Thyroid gland (tissue), 4 donors: ENCODE results near the gene FEM1B. TPM values are rescaled to one million over a fixed set of nuclear protein-coding genes. Genes with fewer than 3 reads are reported as not detected.

Experiments
- DNase-seq, 2 donors: peaks; one replicate each; pipeline ENCODE4 v3.0.0-alpha.2; 2019
- H3K27ac ChIP-seq, 3 donors: fragments of 200-600 bp; sonication (generic); 1 replicate in 2 of 3; 2 replicates in 1 of 3; pipeline ENCODE4 v1.5.1; 2016 to 2019; ENCODE audit warnings: mild to moderate bottlenecking in 1 of 3, moderate library complexity in 1 of 3
- H3K27me3 ChIP-seq: fragments of 200-600 bp; sonication (generic); one replicate; pipeline ENCODE4 v1.5.1; 2019
- H3K36me3 ChIP-seq, 2 donors: fragments of 200-600 bp; sonication (generic); one replicate each; pipeline ENCODE4 v1.5.1; 2016 to 2019
- H3K4me1 ChIP-seq, 2 donors: fragments of 200-600 bp; sonication (generic); one replicate each; pipeline ENCODE4 v1.5.1; 2017 to 2019
- H3K4me3 ChIP-seq, 3 donors: fragments of 200-600 bp; sonication (generic); replicated peaks in 1 of 3; 1 replicate in 2 of 3; 2 replicates in 1 of 3; pipeline ENCODE4 v1.5.1; 2016; ENCODE audit warnings: mild to moderate bottlenecking in 1 of 3
- H3K9me3 ChIP-seq: fragments of 200-600 bp; sonication (generic); one replicate; pipeline ENCODE4 v1.5.1; 2017
- POLR2A ChIP-seq, 2 donors: fragments of 450-650 bp; IDR thresholded peaks; one replicate each; pipeline ENCODE4 v1.6.1; 2017; ENCODE audit warnings: antibody characterized with exemption in 2 of 2, mild to moderate bottlenecking in 2 of 2, moderate library complexity in 1 of 2
- WGBS, 2 donors: methylation state at CpG; one replicate each; pipeline ENCODE4 v1.1.5; 2017; 5-methylcytosine and 5-hydroxymethylcytosine counted together
- intact Hi-C: fragments of 100-400 bp; cut with DNase I; formaldehyde crosslinking; loops from one replicate; pipeline ENCODE4 v1.15.1; 2023
- total RNA-seq, 4 donors: library from RNA; depleted of rRNA; stranded (reverse); fragments of >200 nt; gene quantifications; one replicate each; pipeline ENCODE4 v1.2.3, GENCODE V29; 2016
- TF ChIP-seq, protein P1 (sequence below), 6 experiments: fragments of 200-600 bp in 3 of 6; fragments of 450-650 bp in 3 of 6; sonication (generic) in 3 of 6; IDR thresholded peaks; one replicate each; pipeline ENCODE4 v1.5.1; 2016 to 2019; ENCODE audit warnings: antibody characterized with exemption in 6 of 6, mild to moderate bottlenecking in 2 of 6, inconsistent platforms in 1 of 6, moderate library complexity in 1 of 6

FEM1B gene
- total RNA-seq, 4 donors from 2014 or later: 43.2 to 60.4 (median 45.2) TPM

DNA sequence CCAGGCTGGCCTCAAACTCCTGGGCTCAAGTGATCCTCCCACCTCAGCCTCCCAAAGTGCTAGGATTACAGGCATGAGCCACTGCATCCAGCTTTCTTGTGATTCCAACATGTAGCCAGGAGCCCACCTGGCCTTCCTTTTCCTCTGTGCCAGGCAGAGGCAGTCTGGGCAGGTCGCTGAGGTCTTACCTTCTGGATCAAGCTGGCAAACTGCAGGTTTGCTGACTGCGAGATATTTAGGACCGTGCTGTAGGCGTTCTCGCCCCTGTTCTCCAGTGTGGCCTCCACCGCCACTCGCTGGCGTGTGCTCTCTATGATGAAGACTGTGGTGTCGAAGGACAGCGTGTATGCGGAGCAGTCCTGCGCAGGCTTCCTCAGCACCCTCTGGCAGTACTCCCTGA, 42.5 kb downstream of the FEM1B start:
- no peak for DNase-seq
- H3K36me3 ChIP-seq: no peaks in the 10 kb centered on the region
- H3K4me1 ChIP-seq: no peaks in the 10 kb centered on the region
- H3K27ac ChIP-seq: no peak overlapping the region
- no peak overlapping the region for H3K4me3 ChIP-seq
- WGBS, 2 donors: 96 to 97% methylated on average over 12 of the region's 12 CpGs
- no peaks in the 10 kb centered on the region for H3K9me3 ChIP-seq
- no peaks in the 10 kb centered on the region for H3K27me3 ChIP-seq
- intact Hi-C loops: no loop called here
- TF ChIP-seq, protein P1, sequence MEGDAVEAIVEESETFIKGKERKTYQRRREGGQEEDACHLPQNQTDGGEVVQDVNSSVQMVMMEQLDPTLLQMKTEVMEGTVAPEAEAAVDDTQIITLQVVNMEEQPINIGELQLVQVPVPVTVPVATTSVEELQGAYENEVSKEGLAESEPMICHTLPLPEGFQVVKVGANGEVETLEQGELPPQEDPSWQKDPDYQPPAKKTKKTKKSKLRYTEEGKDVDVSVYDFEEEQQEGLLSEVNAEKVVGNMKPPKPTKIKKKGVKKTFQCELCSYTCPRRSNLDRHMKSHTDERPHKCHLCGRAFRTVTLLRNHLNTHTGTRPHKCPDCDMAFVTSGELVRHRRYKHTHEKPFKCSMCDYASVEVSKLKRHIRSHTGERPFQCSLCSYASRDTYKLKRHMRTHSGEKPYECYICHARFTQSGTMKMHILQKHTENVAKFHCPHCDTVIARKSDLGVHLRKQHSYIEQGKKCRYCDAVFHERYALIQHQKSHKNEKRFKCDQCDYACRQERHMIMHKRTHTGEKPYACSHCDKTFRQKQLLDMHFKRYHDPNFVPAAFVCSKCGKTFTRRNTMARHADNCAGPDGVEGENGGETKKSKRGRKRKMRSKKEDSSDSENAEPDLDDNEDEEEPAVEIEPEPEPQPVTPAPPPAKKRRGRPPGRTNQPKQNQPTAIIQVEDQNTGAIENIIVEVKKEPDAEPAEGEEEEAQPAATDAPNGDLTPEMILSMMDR (IDR thresholded peaks at IDR 0.05): no peak
- no peak for TF ChIP-seq POLR2A (IDR thresholded peaks at IDR 0.05)

DNA sequence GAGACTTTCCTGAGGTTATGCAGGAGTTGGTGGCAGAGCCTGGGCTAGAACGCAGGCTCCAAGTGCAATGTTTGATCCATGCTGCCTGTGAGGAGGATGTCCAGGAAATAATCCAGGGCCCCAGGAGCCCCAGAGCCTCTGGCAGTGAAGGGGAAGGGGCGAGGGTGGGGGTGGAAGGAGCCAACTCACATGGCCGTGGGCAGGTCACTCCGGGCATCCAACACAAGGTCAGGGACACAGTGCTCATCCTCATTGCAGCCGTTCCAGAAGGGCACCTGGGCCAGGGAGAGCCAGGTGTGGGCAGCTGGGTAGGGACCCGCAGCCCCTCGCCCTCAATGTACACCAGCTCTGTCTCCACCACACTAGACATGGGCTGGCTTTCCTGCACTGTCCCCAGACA, 43.7 kb downstream of the FEM1B start:
- Histone ChIP-seq H3K36me3 (no peaks in the 10 kb centered on the region), H3K4me1 (no peaks in the 10 kb centered on the region), H3K9me3 (no peaks in the 10 kb centered on the region), H3K27ac (no peak overlapping the region), H3K27me3 (no peaks in the 10 kb centered on the region), H3K4me3 (no peak overlapping the region)
- no peak for TF ChIP-seq POLR2A (IDR thresholded peaks at IDR 0.05)
- TF ChIP-seq, protein P1 (IDR thresholded peaks at IDR 0.05): no peak
- DNase-seq: no peak
- 80 to 89% methylated on average over 6 to 7 of the region's 7 CpGs for WGBS, 2 donors
- intact Hi-C loops: no loop called here

DNA sequence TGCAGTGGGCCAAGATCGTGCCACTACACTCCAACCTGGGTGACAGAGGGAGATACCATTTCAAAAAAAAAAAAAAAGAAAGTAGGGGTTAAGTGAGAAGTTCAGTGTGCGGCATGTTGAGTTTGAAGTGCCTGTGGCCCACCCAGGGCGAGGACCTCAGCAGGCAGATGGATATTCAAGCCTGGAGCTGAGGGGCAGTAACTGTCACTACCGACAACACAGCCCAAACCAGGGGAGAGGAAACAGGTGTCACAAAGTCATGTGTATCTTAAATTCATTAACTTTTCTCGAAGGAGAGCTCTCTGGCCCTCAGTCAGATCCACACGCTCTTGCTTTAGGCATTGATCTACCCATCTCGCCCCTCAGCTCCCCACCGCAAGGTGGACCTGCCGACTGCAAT, 45.3 kb downstream of the FEM1B start:
- Histone ChIP-seq H3K27ac (no peak overlapping the region), H3K36me3 (no peaks in the 10 kb centered on the region), H3K27me3 (no peaks in the 10 kb centered on the region), H3K9me3 (no peaks in the 10 kb centered on the region), H3K4me3 (no peak overlapping the region), H3K4me1 (no peaks in the 10 kb centered on the region)
- intact Hi-C loops: no loop called here
- WGBS, 2 donors: 72 to 83% methylated on average over 8 to 9 of the region's 9 CpGs
- TF ChIP-seq POLR2A (IDR thresholded peaks at IDR 0.05): no peak
- TF ChIP-seq, protein P1 (IDR thresholded peaks at IDR 0.05): no peak
- no peak for DNase-seq

DNA sequence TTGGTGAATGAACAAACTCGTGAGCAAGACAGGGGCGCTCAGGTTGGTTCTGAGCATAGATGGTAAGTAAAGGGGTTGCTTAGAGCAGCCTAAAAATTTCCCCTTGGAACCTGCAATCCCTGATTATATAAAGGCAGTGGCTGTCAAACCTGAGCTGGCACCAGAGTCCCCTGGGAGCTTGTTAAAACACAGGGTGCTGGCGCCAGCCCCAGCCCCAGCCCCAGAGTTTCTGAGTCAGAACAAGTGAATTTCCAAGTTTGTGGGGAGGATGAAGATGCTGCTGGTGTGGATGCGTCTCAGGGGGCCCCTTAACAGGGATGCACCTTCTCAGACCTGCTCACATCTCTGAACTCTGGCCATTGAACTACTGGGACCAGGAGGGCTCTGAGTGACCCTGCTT, 48.2 kb downstream of the FEM1B start:
- intact Hi-C loops: no loop called here
- H3K9me3 ChIP-seq: no peaks in the 10 kb centered on the region
- H3K27ac ChIP-seq: no peak overlapping the region
- H3K4me3 ChIP-seq: no peak overlapping the region
- no peaks in the 10 kb centered on the region for H3K36me3 ChIP-seq
- no peaks in the 10 kb centered on the region for H3K27me3 ChIP-seq
- peak; percentile 35 to 36 for DNase-seq
- peaks cover 6 to 21% of the 10 kb centered on the region in 2 donors for H3K4me1 ChIP-seq
- 57 to 61% methylated on average over 3 to 4 of the region's 4 CpGs for WGBS, 2 donors
- TF ChIP-seq, protein P1 (IDR thresholded peaks at IDR 0.05): no peak
- no peak for TF ChIP-seq POLR2A (IDR thresholded peaks at IDR 0.05)

DNA sequence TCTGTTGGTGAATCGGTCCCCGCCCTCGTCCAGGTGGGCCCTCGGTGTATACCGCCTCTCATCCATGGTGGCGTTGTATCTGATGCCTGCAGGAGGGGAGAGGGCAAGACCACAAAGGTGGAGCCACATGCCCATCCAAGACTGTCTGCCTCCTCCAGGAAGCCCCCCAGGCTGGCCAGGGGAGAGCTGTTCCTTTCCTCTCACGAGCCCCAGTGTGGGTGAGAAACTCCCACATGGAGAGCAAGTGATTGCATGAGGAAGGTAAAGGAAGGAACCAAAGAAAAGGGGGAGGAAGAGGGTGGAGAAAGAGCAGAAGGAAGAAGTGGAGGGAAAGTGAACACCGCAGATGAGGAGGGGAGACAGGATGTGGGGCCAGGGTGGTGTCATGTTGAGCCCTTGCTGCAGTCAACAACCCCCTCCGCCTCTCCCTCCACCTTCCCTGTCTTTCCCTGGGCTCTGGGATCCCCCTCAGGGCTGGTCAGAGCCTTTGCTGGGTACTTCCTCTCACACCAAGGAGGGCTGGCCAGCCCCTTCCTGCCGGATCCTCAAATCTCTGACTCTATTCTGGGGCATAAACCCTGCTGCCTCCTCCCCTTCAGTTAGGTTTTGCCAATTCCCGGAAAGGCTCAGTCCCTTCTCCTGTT, 49.3 kb downstream of the FEM1B start:
- H3K27me3 ChIP-seq: no peaks in the 10 kb centered on the region
- DNase-seq: no peak
- no peak for TF ChIP-seq POLR2A (IDR thresholded peaks at IDR 0.05)
- peaks cover 6 to 25% of the 10 kb centered on the region in 2 donors for H3K4me1 ChIP-seq
- no peak overlapping the region for H3K4me3 ChIP-seq
- WGBS, 2 donors: 85 to 88% methylated on average over 8 to 11 of the region's 11 CpGs
- intact Hi-C loops: no loop called here
- no peaks in the 10 kb centered on the region for H3K9me3 ChIP-seq
- no peaks in the 10 kb centered on the region for H3K36me3 ChIP-seq
- H3K27ac ChIP-seq: no peak overlapping the region
